ENCODE measurements around the gene FUOM.
"Not testable (repeated sequence)": the region's sequence is repeated elsewhere in the genome, so short reads cannot be mapped to it uniquely, and the experiment has no call there.

Gene FUOM

DNA sequence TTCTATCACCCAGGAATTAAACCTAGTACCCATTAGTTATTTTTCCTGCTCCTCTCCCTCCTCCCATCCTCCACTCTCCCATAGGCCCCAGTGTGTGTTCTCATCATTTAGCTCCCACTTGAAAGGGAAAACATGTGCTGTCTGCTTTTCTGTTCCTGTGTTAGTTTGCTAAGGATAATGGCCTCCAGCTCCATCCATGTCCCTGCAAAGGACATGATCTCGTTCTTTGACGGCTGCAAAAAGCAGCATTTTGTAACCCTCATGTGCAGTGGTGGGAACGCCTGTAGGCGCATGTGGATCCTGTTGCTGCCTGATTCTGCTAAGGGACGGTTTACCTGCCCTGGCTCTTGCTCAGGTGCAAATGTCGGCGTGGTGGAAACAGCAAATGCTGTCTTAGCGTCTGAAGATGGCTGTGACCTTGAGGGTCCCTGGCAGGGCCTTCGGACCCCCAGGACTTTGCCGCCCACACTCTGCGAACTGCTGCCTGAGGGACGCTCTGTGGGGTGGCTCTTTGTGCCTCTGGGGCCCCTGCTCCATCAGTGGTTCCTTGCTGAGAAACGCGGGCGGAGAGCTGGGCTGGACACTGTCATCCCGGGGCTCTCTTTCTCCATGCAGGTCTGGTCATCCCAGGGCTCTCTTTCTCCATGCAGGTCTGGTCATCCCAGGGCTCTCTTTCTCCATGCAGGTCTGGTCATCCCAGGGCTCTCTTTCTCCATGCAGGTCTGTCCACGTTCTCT, 30.6 kb upstream of the FUOM start:
- no peak for DNase-seq

DNA sequence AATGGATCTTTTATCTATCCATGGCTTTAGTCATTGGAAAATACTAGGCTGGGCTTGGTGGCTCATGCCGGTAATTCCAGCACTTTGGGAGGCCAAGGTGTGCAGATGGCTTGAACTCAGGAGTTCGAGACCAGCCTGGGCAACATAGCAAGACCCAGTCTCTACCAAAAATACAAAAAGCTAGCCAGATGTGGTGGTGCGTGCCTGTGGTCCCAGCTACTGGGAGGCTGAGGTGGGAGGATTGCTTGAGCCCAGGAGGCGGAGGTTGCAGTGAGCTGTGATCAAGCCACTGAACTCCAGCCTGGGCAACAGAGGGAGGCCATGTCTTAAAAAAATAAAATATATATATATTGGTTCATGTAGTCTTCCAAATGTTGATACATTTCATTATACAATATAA, 29.1 kb upstream of the FUOM start:
- DNase-seq = not testable (repeated sequence)

DNA sequence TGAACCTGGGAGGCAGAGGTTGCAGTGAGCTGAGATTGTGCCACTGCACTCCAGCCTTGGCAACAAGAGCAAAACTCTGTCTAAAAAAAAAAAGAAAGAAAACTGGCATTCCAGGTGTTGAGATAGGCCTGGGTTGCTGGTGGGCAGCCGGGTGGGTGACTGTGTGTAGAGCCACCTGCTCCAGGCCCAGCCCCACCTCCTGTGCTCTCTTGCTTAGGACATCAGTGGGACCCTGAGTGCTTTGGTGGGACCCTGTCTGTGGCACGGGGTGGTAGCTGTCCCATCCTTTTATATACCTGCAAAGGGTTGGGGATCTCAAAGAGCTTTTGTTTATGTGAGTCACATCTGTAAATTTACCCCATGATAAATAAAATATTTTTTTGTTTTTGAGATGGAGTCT, 27.4 kb upstream of the FUOM start:
- no peak for DNase-seq

- DNase-seq = no peak
These were observed 26.3 kb upstream of the FUOM start for GRCh38 chr10:133384071-133384470.

DNA sequence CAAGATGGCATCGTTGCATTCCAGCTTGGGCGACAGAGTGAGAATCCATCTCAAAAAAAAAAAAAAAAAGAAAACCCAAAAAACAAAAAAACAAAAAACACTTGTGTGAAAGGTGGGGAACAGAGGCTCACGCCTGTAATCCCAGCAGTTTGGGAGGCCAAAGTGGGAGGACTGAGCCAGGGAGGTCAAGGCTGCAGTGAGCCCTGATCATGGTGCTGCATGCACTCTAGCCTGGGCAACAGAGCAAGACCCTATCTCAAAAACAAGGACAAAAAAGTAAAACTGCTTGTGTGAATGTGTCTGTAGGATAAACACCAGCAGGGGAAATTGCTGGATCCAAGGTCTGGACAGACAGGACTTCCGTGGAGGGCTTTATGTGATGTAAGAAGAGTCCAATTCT, 25.7 kb upstream of the FUOM start:
- DNase-seq = no peak

- no peak for DNase-seq
These were observed 23.2 kb upstream of the FUOM start for GRCh38 chr10:133381036-133381435.

- no peak for DNase-seq
These were observed 22.2 kb upstream of the FUOM start for GRCh38 chr10:133379801-133380666.

GRCh38 chr10:133379152-133379800, 21.5 kb upstream of the FUOM start, which contains the start of gene PAOX:
Gene PAOX, plus strand, starts transcription at chr10:133379262. Its CDS starts 55 bp downstream, at chr10:133379317.
- DNase-seq = no peak

DNA sequence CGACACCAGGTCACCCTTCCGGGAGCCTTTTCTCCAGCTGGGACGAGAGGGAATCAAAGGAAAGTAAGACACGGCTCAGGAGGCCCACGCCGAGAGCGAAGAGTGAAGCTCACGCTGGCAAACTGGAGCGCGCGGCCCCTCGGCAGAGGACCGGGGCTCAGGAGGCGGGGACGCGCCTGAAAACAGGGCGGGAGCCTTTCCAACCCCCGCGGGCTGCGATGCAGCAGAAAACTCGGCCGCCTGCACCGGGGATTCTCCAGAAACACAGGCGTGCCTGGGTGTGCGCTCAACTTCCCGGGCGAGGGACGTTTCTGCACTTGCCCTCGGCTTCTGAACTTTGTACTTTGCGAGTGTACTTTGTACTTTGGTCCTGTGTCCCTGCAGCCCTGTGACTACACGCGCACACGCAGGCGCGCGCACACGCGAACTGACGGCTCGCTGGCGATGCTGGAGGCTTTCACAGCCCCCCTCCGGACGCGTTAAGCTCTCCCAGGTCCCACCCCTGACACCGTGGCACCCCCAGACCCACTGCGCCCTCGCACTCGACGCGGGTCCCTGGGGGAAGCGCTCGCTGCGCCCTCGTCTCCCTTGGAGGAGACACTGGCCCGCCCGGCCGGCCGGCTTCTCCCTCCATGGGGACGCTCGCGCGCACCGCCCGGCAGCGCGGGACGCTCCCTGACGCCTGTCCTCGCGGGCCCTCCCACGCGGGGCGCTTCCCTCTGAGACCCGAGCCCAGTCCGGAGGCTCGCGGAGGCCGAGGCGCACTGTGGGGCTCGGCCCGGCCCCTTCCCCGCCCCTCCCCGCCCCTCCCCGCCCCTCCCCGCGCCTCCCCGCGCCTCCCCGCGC, 20.7 kb upstream of the FUOM start:
- no peak for DNase-seq

DNA sequence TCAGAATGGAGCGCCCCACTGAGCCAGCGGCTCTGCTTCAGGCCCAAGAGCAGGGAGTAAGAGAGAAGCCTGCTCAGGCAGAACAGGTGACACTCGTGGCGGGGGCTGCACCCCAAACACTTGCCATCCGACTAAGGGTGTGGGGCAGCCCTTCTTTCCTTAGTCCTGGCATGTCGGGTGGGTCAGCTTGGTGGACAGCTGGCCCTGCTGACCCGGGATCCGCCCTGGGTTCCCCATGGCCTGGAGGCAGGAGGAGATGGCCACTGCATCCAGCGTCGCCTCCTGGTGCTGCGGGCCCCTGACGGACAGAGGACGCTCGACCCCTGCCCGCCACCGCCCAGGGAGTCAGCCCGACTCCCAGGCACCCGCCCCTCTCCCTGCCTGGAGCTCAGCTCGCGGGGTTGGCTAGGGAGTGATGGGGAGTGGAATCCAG, 20.0 kb upstream of the FUOM start:
- no peak for DNase-seq

DNA sequence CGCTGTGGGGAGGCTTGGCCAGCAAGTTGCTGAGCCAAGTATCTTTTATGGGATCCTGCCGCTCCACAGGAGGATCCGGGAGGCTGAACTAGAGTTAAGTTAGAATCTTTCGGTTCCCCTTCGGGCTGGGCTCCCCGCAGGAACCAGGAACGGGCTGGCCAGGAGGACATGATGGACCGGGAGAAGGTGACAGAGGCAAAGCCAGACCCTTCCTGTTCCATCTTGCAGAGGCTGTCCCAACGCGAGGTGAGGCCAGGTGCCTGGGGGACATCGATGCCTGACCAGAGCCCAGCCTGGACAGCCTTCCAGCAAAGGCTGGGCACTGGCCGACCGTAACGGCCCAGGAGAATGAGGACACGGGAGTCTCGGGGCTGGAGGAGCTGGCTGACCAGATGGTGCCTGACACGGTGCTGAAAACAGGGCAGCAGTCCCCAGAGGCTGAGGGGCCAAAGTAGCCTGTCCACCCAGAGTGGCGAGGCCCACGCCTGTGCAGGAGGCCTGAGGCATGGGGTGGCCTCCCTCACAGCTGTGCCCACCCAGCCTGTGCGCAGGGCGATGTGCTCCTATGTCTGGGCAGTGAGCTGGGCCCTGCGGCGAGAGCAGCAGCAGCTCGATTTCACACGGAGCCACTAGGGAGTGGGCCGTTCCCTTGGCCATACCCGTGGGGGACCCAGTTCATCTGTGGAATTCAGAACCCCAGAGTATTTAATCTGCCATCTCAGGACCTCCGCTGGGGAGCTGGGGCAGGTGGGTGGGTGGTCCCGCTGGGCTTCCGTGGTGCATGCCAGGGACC, 19.4 kb upstream of the FUOM start:
- no peak for DNase-seq

- DNase-seq = not testable (repeated sequence)
These were observed 18.4 kb upstream of the FUOM start for GRCh38 chr10:133376183-133376582.

DNA sequence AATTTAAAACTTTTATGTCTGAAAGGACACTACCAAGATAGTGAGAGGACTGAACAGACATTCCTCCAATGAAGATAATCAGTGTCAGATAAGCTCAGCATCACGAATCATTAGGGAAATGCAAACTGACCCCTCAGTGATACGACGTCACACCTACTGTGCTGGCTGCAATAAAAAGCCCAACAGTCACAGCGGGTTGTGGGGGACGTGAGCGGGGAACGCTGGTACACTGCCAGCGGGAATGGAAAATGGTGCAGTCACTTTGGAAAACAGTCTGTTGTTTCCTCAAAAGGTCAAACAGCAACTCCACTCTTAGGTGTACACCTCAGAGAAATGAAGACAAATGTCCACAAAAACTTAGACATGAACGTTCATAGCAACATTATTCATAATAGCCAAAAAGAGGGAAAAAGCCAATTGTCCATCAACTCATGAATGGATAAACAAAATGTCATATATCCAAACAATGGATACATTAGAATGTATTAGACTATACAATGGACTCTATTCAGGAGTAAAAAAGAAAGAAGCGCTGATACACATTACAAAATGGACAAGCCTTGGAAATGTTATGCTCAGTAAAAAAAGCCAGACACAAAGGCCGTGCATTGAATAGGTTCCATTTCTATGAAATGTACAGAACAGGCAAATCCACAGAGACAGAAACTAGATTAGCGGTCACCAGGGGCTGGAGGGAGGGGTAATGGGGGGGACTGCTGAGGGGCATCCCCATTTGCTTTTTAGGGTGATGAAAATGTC, 17.7 kb upstream of the FUOM start:
- no peak for DNase-seq

DNA sequence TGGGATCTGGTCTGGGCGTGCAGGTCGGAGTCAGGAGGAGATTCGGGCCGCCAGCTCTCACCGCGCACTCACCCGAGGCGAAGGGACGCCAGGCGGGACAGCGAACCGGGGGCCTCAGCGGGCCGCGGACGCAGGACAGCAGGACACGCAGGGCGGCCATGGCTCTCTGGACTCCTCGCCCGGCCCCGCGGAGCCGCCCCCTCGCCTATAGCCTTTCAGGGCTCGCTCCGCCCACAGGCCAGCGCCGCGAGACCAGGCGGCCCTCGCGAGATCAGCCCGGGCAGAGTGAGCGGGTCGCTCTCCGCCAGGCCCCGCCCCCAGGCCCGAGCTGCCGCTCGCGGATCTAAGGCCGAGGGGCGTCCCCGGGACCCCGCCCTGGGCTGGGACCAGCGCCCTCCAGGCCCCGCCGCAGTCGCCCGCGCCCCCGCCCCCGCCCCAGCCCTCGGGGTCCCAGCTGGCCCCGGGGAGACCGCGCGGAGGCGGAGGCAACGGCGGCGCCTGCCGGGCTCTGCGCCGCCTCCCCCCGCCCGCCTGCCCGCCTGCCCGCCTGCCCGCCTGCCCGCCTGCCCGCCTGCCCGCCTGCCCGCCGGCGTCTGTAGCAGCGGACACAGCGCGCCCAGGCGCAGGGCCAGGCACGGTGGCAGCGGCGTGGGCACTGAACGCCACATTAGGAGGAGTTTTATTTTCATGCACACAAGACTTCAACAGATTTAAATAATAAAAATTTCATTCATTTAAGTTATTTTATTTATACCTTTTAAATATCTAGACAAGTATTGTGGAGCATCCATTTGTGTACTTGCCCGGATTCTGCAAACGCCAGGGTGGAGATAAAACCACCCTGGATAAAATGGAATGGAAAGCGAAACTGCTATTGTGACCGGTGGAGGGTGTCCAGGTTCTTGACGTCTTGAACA, 15.6 kb upstream of the FUOM start, which contains the start of gene ECHS1:
TSS of gene ECHS1 (minus strand) at position 181 of the 917 bp plus-strand sequence. CDS start at position 160, 21 bp downstream.
- DNase-seq = peak; percentile 89

GRCh38 chr10:133372507-133372906, 14.7 kb upstream of the FUOM start:
- no peak for DNase-seq

- no peak for DNase-seq
These were observed 12.4 kb upstream of the FUOM start for GRCh38 chr10:133370030-133370786.

DNA sequence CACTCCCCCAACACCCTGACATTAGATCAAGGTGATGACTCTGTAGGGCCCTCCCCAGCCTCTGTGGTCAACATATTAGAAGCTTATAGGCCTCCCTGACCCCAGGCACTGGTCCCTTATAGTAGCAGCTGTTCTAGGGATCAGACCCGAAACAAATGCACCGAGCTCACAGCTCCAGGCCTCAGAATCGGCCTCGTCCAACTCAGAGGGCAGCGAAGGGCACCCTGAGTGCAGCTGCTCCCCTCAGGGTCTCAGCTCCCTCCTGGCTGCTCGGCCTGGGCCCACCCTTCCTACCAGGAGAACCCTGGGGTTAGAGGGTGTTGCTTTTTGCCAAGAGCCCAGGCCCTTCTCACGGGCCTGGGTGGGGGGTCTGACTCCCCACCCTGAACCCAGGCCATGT, 10.3 kb upstream of the FUOM start:
- DNase-seq = no peak

GRCh38 chr10:133367461-133367860, 9.6 kb upstream of the FUOM start:
- DNase-seq = not testable (repeated sequence)

GRCh38 chr10:133366751-133367150, 8.9 kb upstream of the FUOM start:
- no peak for DNase-seq
